ENCODE data around the gene ANKRD24. TPM values are rescaled to one million over a fixed set of nuclear protein-coding genes. Genes with fewer than 3 reads are reported as not detected.

ANKRD24 gene
- total RNA-seq, 1 donor = 0.43 TPM

DNA sequence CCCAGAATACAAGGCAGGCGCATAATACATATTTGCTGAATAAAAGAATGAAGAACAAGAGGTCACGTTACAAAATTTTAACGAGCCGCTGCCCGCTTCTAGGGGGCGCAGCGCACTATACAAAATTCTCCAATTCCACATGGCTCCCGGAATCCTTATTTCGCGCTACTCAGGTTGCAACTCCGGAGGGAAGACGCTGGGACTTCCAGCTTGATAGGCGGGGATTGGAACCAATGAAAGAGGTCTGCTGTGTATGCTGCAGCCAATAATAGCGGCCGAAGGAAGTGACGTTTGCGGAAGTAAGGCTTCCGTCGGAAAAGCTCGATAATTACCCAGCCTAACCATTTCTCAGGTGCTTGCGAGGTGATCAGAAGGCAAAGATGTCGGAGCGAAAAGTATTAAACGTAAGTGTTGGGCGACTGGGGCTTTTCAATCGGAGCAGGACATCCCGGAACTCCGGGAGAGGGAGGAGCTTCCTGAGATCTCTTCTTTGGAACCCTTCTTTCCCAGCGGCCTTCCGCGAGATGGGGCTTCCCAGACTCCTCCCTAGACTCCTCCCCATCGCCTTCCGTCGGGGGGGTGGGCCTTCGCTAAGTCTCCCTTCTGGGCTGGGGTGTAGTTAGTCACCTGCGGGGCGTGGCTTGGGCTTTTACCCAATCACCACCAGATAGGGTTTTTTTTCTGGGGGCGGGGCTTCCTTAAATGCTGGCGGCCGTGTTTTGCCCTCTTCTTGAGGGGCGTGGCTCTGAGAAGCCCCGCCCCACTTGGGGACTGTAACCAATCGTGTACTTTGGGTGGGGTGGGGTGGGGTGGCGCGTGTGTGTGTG, 64.5 kb downstream of the ANKRD24 start, which contains the start of gene YJU2:
YJU2 (plus strand) TSS at position 314 of the 827 bp plus-strand sequence; CDS start at position 381, 67 bp downstream.
- peak within 1 kb of the TSS; percentile 70 for H3K4me3 ChIP-seq (ENCODE audit: low read depth, low read length)
- TF ChIP-seq, protein P1, sequence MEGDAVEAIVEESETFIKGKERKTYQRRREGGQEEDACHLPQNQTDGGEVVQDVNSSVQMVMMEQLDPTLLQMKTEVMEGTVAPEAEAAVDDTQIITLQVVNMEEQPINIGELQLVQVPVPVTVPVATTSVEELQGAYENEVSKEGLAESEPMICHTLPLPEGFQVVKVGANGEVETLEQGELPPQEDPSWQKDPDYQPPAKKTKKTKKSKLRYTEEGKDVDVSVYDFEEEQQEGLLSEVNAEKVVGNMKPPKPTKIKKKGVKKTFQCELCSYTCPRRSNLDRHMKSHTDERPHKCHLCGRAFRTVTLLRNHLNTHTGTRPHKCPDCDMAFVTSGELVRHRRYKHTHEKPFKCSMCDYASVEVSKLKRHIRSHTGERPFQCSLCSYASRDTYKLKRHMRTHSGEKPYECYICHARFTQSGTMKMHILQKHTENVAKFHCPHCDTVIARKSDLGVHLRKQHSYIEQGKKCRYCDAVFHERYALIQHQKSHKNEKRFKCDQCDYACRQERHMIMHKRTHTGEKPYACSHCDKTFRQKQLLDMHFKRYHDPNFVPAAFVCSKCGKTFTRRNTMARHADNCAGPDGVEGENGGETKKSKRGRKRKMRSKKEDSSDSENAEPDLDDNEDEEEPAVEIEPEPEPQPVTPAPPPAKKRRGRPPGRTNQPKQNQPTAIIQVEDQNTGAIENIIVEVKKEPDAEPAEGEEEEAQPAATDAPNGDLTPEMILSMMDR (IDR thresholded peaks at IDR 0.05; ENCODE audit: insufficient read depth, low read depth, low read length) = peak; percentile 48
- DNase-seq (ENCODE audit: low read depth) = peak; percentile 100

DNA sequence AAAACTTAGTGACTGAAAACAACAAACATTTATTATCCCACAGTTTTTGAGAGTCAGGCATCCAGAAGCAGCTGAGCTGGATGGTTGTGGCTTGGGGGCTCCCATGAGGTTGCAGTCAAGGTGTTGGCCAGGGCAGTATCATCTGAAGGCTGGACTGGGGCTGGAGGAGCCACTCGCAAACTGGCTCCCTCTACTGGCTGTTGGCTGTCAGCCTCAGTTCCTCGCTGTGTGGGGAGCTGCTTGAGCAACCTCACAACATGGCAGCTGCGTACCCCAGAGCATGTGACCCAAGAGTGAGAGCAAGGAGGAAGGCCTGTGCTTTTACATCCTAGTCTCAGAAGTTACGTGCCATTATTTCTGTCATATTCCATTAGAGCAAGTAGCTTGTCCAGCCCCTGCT, 74.1 kb downstream of the ANKRD24 start:
- DNase-seq (ENCODE audit: low read depth) = no peak
- TF ChIP-seq, protein P1 (IDR thresholded peaks at IDR 0.05; ENCODE audit: insufficient read depth, low read depth, low read length) = no peak
- no peak overlapping the region for H3K4me3 ChIP-seq (ENCODE audit: low read depth, low read length)

- TF ChIP-seq, protein P1 (IDR thresholded peaks at IDR 0.05; ENCODE audit: insufficient read depth, low read depth, low read length) = no peak
- DNase-seq (ENCODE audit: low read depth) = no peak
- H3K4me3 ChIP-seq (ENCODE audit: low read depth, low read length) = no peak overlapping the region
Measured at GRCh38 chr19:4257025-4257424, 74.5 kb downstream of the ANKRD24 start.

DNA sequence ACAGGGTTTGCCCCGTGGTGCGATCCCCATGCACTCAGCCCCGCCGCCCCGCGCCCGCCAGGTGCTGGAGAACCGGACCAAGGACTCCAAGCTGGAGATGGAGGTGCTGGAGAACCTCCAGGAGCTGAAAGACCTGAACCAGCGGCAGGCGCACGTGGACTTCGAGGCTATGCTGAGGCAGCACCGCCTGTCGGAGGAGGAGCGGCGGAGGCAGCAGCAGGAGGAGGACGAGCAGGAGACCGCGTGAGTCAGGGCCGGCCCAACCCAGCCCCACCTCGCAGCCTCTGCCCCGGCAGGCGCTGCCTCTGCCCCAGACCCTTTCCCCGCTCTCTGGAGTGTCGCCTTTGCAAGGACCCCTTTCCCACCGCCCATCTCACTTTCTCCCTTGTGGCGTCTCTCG, 75.7 kb downstream of the ANKRD24 start:
- no peak overlapping the region for H3K4me3 ChIP-seq (ENCODE audit: low read depth, low read length)
- no peak for DNase-seq (ENCODE audit: low read depth)
- TF ChIP-seq, protein P1 (IDR thresholded peaks at IDR 0.05; ENCODE audit: insufficient read depth, low read depth, low read length) = no peak

GRCh38 chr19:4260613-4261191, 78.2 kb downstream of the ANKRD24 start:
- DNase-seq (ENCODE audit: low read depth) = no peak

GRCh38 chr19:4264812-4265211, 82.3 kb downstream of the ANKRD24 start:
- TF ChIP-seq, protein P1 (IDR thresholded peaks at IDR 0.05; ENCODE audit: insufficient read depth, low read depth, low read length) = no peak
- no peak overlapping the region for H3K4me3 ChIP-seq (ENCODE audit: low read depth, low read length)
- no peak for DNase-seq (ENCODE audit: low read depth)

More at GRCh38 chr19:4260613-4261191, 78.2 kb downstream of the ANKRD24 start:
- no peak overlapping the region for H3K4me3 ChIP-seq (ENCODE audit: low read depth, low read length)
- TF ChIP-seq, protein P1 (IDR thresholded peaks at IDR 0.05; ENCODE audit: insufficient read depth, low read depth, low read length) = no peak
